ENCODE data around the gene UNC5C.
A peak's percentile ranks its signal among the peaks of the same experiment; 100 is the strongest.

Gene UNC5C

GRCh38 chr4:95124906-95125504 lies 423.8 kb downstream of the UNC5C start:
- peak; percentile 71 for DNase-seq (ENCODE audit: low spot score)

DNA sequence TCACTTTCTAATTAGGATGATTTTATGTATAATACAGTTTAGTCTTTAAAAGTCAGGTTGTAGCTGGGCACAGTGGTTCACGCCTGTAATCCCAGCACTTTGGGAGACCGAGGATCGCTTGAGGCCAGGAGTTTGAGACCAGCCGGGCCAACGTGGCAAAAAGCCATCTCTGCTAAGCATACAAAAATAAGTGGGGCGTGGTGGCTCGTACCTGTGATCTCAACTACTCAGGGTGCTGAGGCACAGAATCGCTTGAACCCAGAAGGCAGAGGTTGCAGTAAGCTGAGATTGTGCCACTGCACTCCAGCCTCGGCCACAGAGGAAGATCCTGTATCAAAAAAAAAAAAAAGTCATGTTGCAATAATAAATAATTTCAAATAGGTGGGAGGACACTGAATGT lies 426.8 kb downstream of the UNC5C start:
- DNase-seq (ENCODE audit: low spot score), result no peak

DNA sequence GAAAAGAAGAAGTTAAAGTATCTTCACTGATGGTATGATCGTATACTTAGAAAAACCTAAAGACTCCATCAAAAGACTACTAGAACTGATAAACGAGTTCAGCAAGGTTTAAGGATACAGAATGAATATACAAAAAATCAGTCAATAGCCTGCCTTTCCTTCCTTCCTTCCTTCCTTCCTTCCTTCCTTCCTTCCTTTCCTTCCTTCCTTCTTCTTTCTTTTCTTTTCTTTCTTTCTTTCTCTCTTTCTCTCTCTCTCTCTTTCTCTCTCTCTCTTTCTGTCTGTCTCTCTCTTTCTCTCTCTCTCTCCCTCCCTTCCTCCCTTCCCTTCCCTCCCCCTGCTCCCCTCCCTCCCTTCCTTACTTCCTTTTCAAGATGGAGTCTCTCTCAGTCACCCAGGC lies 428.3 kb downstream of the UNC5C start:
- no peak for DNase-seq (ENCODE audit: low spot score)

- DNase-seq (ENCODE audit: low spot score), result no peak
Observed at GRCh38 chr4:95118497-95118896, 430.3 kb downstream of the UNC5C start.

DNA sequence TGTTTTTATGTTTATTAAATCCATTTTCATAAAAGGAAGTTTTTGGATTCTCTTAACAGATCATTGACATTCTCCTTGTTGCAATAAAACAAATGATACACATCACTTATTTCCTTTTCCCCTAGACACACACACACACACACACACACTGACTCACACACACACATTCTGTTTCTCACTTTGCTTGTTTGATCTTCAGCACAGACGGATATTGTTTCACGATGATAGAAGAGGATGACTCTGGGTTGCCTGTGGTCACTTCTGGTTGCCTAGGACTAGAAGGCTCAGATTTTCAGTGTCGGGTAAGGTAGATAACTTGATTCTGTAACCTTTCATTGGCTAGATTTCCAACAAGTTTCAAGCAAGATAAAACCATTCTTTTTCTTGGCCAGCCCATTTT lies 434.3 kb downstream of the UNC5C start:
- DNase-seq (ENCODE audit: low spot score), result no peak

Measured in COLO829 (cell line).